HG03378 (cell line): ENCODE measurements around the gene CNTN5.
"Not testable (repeated sequence)": the region's sequence is repeated elsewhere in the genome, so short reads cannot be mapped to it uniquely, and the experiment has no call there.

Source experiments
- ATAC-seq: cut with Tn5 transposase; IDR thresholded peaks from one replicate; pipeline ENCODE4 v1.9.1; 2021; ENCODE audit warnings: mild to moderate bottlenecking, moderate library complexity; ENCODE audit not compliant: unreplicated experiment

Gene CNTN5

GRCh38 chr11:99708928-99709672, 688.4 kb downstream of the CNTN5 start:
- ATAC-seq: no peak

- no peak for ATAC-seq
These were observed 695.6 kb downstream of the CNTN5 start for GRCh38 chr11:99716302-99716701.

GRCh38 chr11:99718291-99718690, 697.5 kb downstream of the CNTN5 start:
- no peak for ATAC-seq

- ATAC-seq: peak; percentile 58
These were observed 718.8 kb downstream of the CNTN5 start for GRCh38 chr11:99739464-99740089.

- ATAC-seq: no peak
These were observed 721.8 kb downstream of the CNTN5 start for GRCh38 chr11:99742501-99742900.

GRCh38 chr11:99759787-99760186, 739.0 kb downstream of the CNTN5 start:
- ATAC-seq: no peak

GRCh38 chr11:99766811-99767210, 746.1 kb downstream of the CNTN5 start:
- ATAC-seq: no peak

GRCh38 chr11:99773646-99774045, 752.9 kb downstream of the CNTN5 start:
- no peak for ATAC-seq

- no peak for ATAC-seq
These were observed 760.3 kb downstream of the CNTN5 start for GRCh38 chr11:99781074-99781473.

GRCh38 chr11:99791354-99791753, 770.6 kb downstream of the CNTN5 start:
- no peak for ATAC-seq

- no peak for ATAC-seq
These were observed 775.2 kb downstream of the CNTN5 start for GRCh38 chr11:99795999-99796398.

GRCh38 chr11:99803501-99803900, 782.8 kb downstream of the CNTN5 start:
- no peak for ATAC-seq

- ATAC-seq: no peak
These were observed 791.8 kb downstream of the CNTN5 start for GRCh38 chr11:99812516-99812915.

GRCh38 chr11:99814021-99814420, 793.3 kb downstream of the CNTN5 start:
- ATAC-seq: no peak

GRCh38 chr11:99814738-99815137, 794.0 kb downstream of the CNTN5 start:
- ATAC-seq: no peak

- no peak for ATAC-seq
These were observed 798.2 kb downstream of the CNTN5 start for GRCh38 chr11:99818991-99819390.

- no peak for ATAC-seq
These were observed 802.3 kb downstream of the CNTN5 start for GRCh38 chr11:99822846-99823565.

GRCh38 chr11:99836739-99837138, 816.0 kb downstream of the CNTN5 start:
- ATAC-seq: not testable (repeated sequence)

- no peak for ATAC-seq
These were observed 821.1 kb downstream of the CNTN5 start for GRCh38 chr11:99841885-99842284.

- no peak for ATAC-seq
These were observed 845.2 kb downstream of the CNTN5 start for GRCh38 chr11:99865951-99866350.

GRCh38 chr11:99881610-99882009, 860.9 kb downstream of the CNTN5 start:
- no peak for ATAC-seq

GRCh38 chr11:99884750-99885149, 864.0 kb downstream of the CNTN5 start:
- ATAC-seq: no peak
